Fibroblast of lung (primary cell): ENCODE data around the gene TTLL12. TPM values are rescaled to one million over a fixed set of nuclear protein-coding genes. Genes with fewer than 3 reads are reported as not detected.

Experiments
- DNase-seq, 2 donors: peaks; one replicate each; pipeline versions ENCODE4 v3.0.0 to v3.0.0-alpha.2; 2010; ENCODE audit warnings: low read depth in 2 of 2
- H2AFZ ChIP-seq: 2 replicates; pipeline ENCODE4 v1.5.1; 2012; ENCODE audit warnings: low read length, control low read depth, inconsistent platforms
- H3K27ac ChIP-seq: 2 replicates; pipeline ENCODE4 v1.5.1; 2011; ENCODE audit warnings: low read length, control low read depth; ENCODE audit not compliant: insufficient read depth
- H3K27me3 ChIP-seq: 2 replicates; pipeline ENCODE4 v1.5.1; 2011; ENCODE audit warnings: mild to moderate bottlenecking, low read length; ENCODE audit not compliant: control insufficient read depth, insufficient read depth
- H3K36me3 ChIP-seq: 2 replicates; pipeline ENCODE4 v1.5.1; 2011; ENCODE audit warnings: low read length; ENCODE audit not compliant: control insufficient read depth, insufficient read depth
- H3K4me1 ChIP-seq: 2 replicates; pipeline ENCODE4 v1.5.1; 2011; ENCODE audit warnings: low read length; ENCODE audit not compliant: control insufficient read depth, insufficient read depth; ENCODE audit errors: extremely low read depth
- H3K4me2 ChIP-seq: 2 replicates; pipeline ENCODE4 v1.5.1; 2011; ENCODE audit warnings: low read length, control low read depth; ENCODE audit not compliant: insufficient read depth; ENCODE audit errors: extremely low read depth
- H3K4me3 ChIP-seq, 4 experiments: fragments of 200-600 bp in 1 of 4; sonication (generic) in 1 of 4; replicated peaks in 1 of 4; 2 replicates each; pipeline ENCODE4 v1.5.1; 2011 to 2016; ENCODE audit warnings: low read length in 4 of 4, low read depth in 3 of 4, mild to moderate bottlenecking in 3 of 4, control low read depth in 2 of 4, inconsistent platforms in 1 of 4, mixed read lengths in 1 of 4; ENCODE audit not compliant: insufficient read depth in 1 of 4; ENCODE audit errors: control extremely low read depth in 1 of 4
- H3K79me2 ChIP-seq: 2 replicates; pipeline ENCODE4 v1.5.1; 2012; ENCODE audit warnings: mild to moderate bottlenecking, low read length, inconsistent platforms; ENCODE audit not compliant: control insufficient read depth, insufficient read depth
- H3K9ac ChIP-seq: 2 replicates; pipeline ENCODE4 v1.5.1; 2011; ENCODE audit warnings: mild to moderate bottlenecking, low read length, control low read depth; ENCODE audit not compliant: insufficient read depth
- H3K9me3 ChIP-seq: 2 replicates; pipeline ENCODE4 v1.5.1; 2012; ENCODE audit warnings: low read depth, low read length; ENCODE audit not compliant: control insufficient read depth, insufficient read depth
- H4K20me1 ChIP-seq: 2 replicates; pipeline ENCODE4 v1.5.1; 2011; ENCODE audit warnings: low read length; ENCODE audit not compliant: control insufficient read depth, insufficient read depth; ENCODE audit errors: extremely low read depth
- CTCF ChIP-seq, 2 donors: IDR thresholded peaks in 1 of 2; conservative IDR thresholded peaks in 1 of 2; 1 replicate in 1 of 2; 2 replicates in 1 of 2; pipeline ENCODE4 v1.5.1; 2011 to 2012; ENCODE audit warnings: low read length in 2 of 2, control low read depth in 1 of 2, inconsistent platforms in 1 of 2, low read depth in 1 of 2, mild to moderate bottlenecking in 1 of 2
- EZH2 ChIP-seq: IDR thresholded peaks from 2 replicates; pipeline ENCODE4 v1.5.1; 2012; ENCODE audit warnings: low read length, control low read depth, mild to moderate bottlenecking; ENCODE audit errors: missing control alignments
- polyA plus RNA-seq, 2 donors: library from polyadenylated mRNA; depleted of rRNA in 1 of 2; stranded (reverse) in 1 of 2; unstranded in 1 of 2; fragments of >200 nt; gene quantifications; 2 replicates each; pipeline ENCODE4 v1.2.1, GENCODE V29; 2011 to 2012; ENCODE audit warnings: missing spikeins in 1 of 2
- total RNA-seq: library from RNA; depleted of rRNA; stranded (reverse); fragments of >200 nt; gene quantifications from 2 replicates; pipeline ENCODE4 v1.2.1, GENCODE V29; 2014

TTLL12 gene
- total and polyA plus RNA-seq, 2 donors (not counting 1 experiment from before 2014, with no cell fraction given) = 6.0 to 14.7 TPM

GRCh38 chr22:43152003-43152356 is 35.0 kb downstream of the TTLL12 start:
- Histone ChIP-seq H3K36me3 (no peaks in the 10 kb centered on the region), H3K4me2 (peak overlapping the region; percentile 75), H4K20me1 (no peaks in the 10 kb centered on the region), H3K4me1 (peaks cover 3% of the 10 kb centered on the region), H2AFZ (no peak overlapping the region), H3K9me3 (no peaks in the 10 kb centered on the region), H3K4me3 (peak overlapping the region; percentile 63 to 74 (median 67)), H3K27me3 (no peaks in the 10 kb centered on the region), H3K27ac (peak overlapping the region; percentile 29), H3K9ac (peak overlapping the region; percentile 59), H3K79me2 (peaks cover 28% of the 10 kb centered on the region)
- DNase-seq = no peak
- TF ChIP-seq CTCF (conservative IDR thresholded peaks at IDR 0.05 in 1 of 2, IDR thresholded peaks at IDR 0.05 in 1 of 2; ENCODE audit: low read depth in 1 of 2, low read length in 2 of 2) = no peak
- no peak for TF ChIP-seq EZH2

- H3K4me2 ChIP-seq = peak within 1 kb of the TSS; percentile 75
- no peaks in the 10 kb centered on the region for H3K36me3 ChIP-seq
- H3K4me1 ChIP-seq = peaks cover 3% of the 10 kb centered on the region
- H3K9me3 ChIP-seq = no peaks in the 10 kb centered on the region
- peak; percentile 37 to 41 for DNase-seq
- peak within 1 kb of the TSS; percentile 59 for H3K9ac ChIP-seq
- H3K27ac ChIP-seq = peak within 1 kb of the TSS; percentile 29
- H3K4me3 ChIP-seq = peak within 1 kb of the TSS; percentile 63 to 74 (median 67)
- TF ChIP-seq CTCF (conservative IDR thresholded peaks at IDR 0.05 in 1 of 2, IDR thresholded peaks at IDR 0.05 in 1 of 2; ENCODE audit: low read depth in 1 of 2, low read length in 2 of 2) = no peak
- TF ChIP-seq EZH2 = no peak
- peaks cover 24% of the 10 kb centered on the region for H3K79me2 ChIP-seq
- H4K20me1 ChIP-seq = no peaks in the 10 kb centered on the region
- peak within 1 kb of the TSS; percentile 74 for H2AFZ ChIP-seq
- H3K27me3 ChIP-seq = no peaks in the 10 kb centered on the region
Observed at GRCh38 chr22:43151251-43152002, 35.5 kb downstream of the TTLL12 start, which contains the start of gene TSPO. Gene TSPO (plus strand): TSS chr22:43151559. CDS start chr22:43159239, 7,680 bp downstream.

- no peak overlapping the region for H3K9ac ChIP-seq
- no peak for DNase-seq
- no peak overlapping the region for H3K27ac ChIP-seq
- H3K4me3 ChIP-seq = peak overlapping the region; percentile 8 to 74 (median 31)
- H3K9me3 ChIP-seq = no peaks in the 10 kb centered on the region
- peak overlapping the region; percentile 9 for H3K4me2 ChIP-seq
- no peaks in the 10 kb centered on the region for H3K36me3 ChIP-seq
- H3K4me1 ChIP-seq = peaks cover 3% of the 10 kb centered on the region
- H4K20me1 ChIP-seq = no peaks in the 10 kb centered on the region
- TF ChIP-seq EZH2 (no peak), CTCF (conservative IDR thresholded peaks at IDR 0.05 in 1 of 2, IDR thresholded peaks at IDR 0.05 in 1 of 2; ENCODE audit: low read depth in 1 of 2, low read length in 2 of 2) (no peak)
- no peaks in the 10 kb centered on the region for H3K27me3 ChIP-seq
- H3K79me2 ChIP-seq = peaks cover 21% of the 10 kb centered on the region
- H2AFZ ChIP-seq = peak overlapping the region; percentile 74
Observed at GRCh38 chr22:43150731-43151206, 36.2 kb downstream of the TTLL12 start.
